Measurements from ENCODE around the gene PFDN1.
A peak's percentile ranks its signal among the peaks of the same experiment; 100 is the strongest.

Gene PFDN1

DNA sequence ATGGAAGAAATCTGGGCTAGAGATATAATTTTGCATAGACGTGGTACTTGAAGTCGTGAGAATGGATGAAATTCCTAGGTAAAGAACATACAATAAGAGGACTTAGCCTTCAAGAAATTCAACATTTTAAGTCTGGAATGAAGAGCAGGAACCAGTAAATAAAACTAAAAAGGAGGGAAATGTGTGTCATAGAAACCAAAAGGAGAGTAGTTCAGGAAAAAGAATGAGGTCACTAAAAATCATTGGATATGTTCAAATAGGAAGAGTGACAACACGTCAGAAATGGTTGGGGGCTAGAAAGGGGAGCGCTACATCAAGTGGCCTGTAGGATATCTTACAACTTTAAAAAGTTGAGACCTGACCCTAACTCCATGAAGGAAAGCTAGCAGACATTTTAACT lies 44.0 kb downstream of the PFDN1 start:
- no peak for DNase-seq (ENCODE audit: low spot score)

DNA sequence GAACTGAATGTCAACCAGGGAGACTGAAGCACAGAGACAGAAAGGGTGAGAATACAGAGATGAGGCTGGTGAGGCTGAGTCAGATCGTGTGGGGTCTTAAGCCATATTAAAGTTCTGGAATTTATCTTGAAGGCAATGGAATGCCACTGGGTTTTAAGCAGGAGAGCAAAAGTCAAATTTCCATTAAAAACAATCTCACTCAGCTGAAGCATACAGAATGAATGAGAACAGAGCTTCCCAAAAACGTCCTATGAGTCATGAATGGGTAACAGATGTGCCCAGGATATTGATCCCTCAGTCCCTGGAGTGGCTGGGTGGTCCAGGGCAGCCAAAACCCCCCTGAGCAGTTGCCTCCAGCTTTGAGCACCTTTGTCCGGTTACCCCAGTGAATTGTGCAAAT lies 44.9 kb downstream of the PFDN1 start:
- DNase-seq (ENCODE audit: low spot score), result peak; percentile 60

DNA sequence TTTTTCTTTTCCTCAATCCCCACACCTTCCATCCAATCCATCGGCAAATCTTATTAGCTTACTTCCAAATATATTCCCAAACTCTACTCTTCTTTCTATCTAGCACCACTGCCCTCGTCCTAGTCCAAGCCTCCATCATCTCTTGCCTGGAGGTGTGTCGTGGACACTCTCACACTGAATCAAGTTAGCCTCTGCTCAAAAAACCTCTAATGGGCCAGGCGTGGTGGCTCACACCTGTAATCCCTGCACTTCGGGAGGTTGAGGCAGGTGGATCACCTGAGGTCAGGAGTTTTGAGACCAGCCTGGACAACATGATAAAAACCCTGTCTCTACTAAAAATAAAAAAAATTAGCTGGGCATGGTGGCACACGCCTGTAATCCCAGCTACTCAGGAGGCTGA lies 46.2 kb downstream of the PFDN1 start:
- no peak for DNase-seq (ENCODE audit: low spot score)

DNA sequence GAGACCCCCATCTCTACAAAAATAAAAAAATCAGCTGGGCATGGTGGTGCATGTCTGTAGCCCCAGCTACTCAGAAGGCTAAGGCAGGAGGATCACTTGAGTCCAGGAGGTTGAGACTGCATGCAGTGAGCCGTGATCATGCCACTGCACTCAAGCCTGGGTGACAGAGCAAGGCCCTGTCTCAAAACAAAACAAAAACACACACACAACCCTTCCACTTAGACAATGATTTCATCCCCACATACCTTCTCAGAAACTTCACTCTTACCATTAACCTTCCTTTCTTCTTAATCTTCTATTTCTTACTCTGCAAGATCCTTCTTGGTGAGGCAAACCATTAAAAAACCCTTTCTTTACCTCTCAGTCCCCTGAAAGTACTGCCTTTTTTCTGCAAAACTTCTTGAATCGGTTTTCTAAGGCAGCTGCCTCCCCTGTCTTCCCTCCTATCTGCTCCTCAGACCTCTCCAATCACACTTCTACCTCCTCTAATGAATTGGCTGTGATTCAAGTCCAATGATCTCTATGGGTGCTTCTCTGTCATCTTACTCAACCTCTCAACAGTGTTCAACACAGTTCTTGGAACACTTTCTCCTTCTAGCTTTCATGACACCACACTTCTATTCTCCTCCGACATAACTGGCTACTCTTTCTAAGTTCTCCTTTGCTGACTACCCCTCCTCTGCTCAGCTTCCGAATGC lies 47.3 kb downstream of the PFDN1 start:
- DNase-seq (ENCODE audit: low spot score), result no peak

DNA sequence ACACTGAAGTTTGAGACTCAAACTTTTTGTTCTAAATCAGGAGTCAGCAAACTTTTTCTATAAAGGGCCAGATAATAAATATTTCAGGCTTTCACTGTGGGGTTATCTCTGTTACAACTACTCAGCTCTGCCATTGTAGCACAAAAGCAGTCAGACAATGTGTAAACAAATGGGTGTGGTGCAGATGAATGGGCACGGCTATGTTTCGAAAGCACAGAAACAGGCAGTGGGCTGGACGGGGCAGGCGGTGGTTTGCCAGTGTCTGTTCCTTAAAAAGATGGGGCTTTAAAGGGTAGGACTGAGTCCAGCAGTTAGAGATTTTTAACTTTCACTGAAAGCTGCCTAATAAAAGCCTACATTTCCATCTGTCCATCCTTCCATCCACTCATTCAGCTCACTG lies 48.9 kb downstream of the PFDN1 start:
- DNase-seq (ENCODE audit: low spot score), result no peak

DNA sequence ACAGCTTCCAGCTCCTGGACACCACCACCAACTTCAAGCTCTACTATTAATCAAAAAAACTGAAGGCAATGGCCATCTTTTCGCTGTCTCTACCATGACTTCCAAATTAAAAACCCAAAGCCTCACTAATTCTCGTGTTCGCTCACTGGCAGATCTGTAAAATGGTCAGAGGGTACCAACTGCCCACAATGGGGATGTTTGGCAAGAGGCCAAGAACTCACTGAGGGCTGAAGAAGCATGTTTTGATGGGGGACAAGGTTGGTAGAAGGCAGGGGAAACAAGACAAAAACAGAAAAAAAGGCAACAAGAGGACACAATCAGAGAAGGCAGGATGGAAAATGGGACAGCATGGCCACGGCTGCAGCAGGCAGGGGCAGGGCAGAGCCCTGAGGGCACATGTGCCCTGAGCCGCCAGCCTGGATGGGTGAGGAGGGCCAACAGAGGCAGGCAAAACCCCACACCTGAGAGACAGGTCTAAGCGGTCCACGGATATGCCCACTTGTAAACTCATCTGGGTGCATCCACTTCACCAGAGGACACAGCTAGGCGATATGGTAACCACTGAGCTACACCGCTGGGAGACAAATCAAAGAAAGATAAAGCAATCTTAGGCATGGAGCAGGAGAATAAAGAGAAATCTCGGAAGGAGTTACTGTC lies 50.3 kb downstream of the PFDN1 start:
- no peak for DNase-seq (ENCODE audit: low spot score)

DNA sequence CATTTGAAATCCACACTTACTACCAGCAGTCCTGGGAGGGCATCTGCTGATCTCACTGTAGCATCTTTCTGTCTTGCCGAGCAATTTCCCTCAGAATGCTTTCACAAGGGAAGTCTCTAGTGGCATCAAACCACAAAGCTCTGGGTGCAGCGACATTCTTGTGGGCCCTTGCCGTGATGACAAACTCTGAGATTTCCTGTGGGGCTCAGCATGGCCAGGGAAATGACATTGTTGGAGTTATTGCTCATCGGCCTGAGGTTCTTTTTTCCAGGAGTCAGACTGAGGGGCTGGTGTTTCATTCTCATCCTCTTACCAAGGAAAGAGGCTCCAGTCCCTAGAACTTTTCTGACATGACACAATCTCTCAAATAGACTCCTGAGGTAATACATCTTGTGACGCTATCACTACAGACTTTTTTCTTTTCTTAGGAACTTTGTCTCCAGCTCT lies 51.4 kb downstream of the PFDN1 start:
- DNase-seq (ENCODE audit: low spot score), result peak; percentile 85

DNA sequence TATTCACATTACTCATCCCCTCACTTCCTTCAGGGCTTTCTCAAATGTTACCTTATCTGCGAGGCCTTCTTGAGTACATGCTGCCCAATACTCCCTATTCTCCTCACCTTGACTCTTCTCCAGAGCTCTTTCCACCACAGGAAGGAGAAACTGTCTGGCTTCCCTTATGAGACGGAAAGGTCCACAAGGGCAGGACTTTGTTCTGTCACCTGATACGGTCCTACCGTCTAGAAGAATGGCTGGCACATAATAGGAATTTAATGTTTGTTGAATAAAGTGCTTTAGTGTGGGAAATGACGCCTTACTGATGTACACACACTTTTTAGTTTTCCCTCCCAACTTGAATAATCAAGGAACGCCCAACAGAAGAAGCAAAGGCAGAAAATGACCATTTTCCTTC lies 52.5 kb downstream of the PFDN1 start:
- DNase-seq (ENCODE audit: low spot score), result no peak

DNA sequence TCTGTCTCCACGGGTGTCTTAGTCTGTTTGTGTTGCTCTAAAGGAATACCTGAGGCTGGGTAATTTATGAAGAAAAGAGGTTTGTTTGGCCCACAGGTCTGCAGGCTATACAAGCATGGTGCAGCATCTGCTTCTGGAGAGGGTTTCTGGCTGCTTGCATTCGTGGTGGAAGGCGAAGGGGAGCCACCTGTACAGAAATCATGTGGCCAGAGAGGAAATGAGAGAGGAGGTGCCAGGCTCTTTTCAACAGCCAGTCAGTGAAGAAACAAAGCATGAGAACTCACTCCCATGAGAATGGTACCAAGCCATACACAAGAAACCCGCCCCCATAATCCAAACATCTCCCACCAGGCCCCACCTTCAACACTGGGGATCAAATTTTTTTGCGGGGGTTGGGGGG lies 53.4 kb downstream of the PFDN1 start:
- no peak for DNase-seq (ENCODE audit: low spot score)

DNA sequence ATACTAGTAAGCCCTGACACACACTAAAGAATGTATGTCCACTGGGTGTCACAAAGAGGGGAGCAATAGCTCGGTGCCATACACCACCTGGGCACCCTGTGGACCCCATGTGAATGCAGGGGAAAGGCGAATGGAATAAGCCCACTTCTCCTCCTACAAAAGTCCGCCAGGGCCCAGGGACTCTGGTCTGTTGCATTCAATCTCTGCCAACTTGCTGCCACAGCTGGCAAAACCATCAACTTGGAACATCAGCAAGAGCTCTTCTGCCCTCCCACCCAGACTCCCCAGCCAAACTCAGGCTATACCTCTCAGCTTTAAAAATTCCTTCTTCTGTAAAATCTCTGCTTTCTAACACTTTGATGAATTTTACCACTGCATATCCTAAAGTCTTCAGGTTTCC lies 54.5 kb downstream of the PFDN1 start:
- DNase-seq (ENCODE audit: low spot score), result no peak

DNA sequence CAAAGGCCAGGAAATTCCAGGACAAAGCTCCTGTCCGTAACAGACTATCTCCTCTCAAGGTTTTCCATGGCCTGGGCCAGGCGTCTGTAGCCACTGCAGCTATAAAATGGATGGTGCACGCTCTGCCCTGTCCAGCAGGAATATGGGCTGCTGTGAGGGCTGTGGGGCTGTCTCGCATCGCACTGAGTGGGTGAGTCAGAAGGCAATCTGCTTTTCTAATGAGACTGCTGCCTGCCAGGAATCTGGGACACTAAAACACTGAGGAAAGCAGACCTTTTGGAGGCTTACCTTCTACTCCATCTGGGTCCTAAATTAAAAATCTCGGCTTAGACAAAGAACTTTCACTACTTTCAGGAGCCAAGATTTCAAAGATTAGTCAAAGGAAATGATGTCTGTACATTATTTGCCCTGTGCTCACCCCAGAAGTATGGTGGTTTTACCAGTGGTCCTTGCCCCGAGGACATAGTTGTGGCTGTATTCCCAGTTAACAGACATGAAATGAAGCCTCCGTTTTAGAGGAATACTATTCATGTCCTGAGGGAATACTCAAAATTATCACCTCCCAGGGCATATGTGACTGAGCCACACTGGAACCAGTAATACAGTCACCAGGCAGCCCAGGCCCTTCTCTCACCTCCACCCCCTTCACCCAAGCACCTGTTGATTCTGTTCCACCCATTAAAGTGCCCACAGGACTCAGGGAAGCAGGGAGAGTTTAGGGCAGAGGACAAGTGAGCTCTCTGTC lies 56.4 kb downstream of the PFDN1 start:
- peak; percentile 75 for DNase-seq (ENCODE audit: low spot score)

DNA sequence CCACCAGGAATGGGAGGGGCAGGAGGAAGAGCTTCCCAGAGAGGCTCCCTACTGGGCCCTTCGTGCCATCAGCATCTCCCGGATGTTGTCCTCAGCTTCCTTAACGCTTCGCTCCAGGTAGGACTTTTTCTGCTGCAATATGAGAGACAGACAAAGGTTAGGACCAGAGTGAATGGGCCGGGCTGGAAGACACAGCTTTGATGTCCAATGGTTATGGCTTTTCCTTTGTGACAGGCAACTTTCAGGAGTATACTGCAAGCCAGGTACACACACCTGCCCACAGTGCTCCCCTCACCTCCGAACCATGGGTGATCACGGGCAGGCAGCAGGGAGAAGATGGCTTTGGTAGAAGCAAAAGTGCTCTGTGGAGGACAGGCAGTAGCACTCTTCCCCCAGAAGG lies 57.0 kb downstream of the PFDN1 start:
- DNase-seq (ENCODE audit: low spot score), result no peak

DNA sequence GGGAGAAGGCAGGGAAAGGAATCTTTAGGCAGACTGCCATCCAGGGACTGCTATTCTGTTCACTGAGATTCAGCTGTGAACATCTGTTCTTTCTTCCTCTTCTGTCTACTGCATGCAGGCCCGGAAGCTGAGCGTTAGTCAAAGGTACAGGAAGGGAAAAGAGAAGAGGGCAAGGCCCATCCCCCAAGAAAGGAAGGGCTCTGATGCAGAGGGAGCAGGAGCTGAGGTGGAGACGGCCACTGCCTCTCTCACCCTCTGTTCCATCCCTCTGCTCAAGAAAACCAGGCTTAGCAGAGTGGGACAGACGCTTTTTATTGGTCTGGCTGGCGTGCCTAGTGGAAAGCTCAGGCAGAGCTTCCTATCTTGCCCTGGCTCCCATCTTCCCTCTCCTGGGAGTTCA lies 57.6 kb downstream of the PFDN1 start:
- no peak for DNase-seq (ENCODE audit: low spot score)

DNA sequence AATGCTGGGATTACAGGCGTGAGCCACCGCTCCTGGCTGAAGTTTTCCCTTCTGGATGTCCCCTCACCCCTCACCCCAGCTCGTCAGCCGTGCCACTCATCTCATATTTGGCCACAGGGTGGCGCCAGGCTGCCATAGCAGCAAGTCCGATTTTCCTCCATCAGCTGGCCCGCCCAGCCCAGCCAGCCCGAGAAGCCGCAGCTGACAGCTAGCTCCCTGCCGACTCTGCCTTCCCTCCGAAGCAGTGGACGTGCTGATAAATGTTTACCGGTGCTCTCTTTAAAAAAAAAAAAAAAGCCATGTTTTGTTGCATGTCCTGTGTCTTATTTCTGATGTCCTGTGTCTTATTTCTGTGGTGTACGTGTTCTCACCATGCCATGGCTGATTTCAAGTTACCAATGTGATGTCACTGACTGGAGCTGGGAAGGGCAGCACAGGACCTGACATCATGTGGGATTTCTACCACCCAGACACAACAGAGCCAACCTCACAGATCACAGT lies 58.3 kb downstream of the PFDN1 start:
- peak; percentile 69 for DNase-seq (ENCODE audit: low spot score)

DNA sequence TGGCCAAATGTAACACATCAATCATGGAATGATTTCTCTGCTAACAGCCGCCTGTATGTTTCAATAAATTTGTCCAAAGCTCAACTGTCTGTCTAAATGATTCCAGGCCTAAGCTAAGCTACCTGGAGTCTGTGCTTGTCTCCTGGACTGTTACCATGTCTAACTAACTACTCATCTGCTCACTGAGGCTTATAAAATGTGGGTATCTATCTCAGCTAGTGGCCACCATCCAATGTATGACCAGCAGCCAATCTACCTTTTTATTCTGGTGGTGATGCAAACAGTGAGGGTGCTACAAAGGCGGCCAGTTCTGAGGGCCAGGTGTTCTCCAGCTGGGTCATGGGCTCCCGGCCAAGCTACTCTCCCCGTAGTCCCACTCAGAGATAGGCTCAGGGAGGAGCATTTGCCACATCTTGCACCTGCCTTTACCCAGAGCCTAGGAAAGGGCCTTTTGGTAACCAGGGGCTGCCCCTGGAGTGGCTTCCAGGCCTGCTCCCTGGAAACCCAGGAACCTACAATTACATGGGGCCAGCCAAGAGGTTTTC lies 59.1 kb downstream of the PFDN1 start:
- no peak for DNase-seq (ENCODE audit: low spot score)

DNA sequence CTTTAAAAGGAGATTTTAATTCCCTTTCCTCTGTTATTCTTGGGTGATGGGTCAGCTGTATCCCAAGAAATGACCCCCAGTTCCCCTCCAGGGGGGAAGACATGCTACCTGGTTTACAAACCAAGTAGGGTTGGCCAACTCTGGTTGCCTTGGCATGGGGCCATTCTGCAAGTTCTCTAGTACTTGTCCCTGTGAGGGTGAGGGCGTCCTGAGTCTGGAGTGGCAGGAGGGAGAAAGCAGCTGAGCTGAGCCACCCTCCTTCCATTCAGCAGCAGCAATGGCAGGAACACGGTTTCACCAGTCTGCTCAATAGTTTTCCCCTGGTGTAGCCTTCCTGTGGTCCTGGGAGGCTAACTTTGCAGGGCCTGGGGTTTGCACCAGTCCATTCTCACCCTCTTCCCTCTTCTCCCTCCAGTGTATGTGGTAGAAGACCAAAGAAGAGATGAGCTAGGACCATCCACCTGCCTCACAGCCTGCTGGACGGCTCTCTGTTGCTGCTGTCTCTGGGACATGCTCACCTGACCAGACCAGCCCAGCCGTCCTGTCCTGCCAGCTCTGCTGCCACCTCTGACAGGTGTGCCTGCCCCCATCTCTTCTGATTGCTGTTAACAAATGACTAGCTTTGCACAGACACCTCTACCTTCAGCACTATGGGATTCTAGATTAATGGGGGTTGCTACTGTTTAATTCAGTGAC lies 59.9 kb downstream of the PFDN1 start:
- no peak for DNase-seq (ENCODE audit: low spot score)

DNA sequence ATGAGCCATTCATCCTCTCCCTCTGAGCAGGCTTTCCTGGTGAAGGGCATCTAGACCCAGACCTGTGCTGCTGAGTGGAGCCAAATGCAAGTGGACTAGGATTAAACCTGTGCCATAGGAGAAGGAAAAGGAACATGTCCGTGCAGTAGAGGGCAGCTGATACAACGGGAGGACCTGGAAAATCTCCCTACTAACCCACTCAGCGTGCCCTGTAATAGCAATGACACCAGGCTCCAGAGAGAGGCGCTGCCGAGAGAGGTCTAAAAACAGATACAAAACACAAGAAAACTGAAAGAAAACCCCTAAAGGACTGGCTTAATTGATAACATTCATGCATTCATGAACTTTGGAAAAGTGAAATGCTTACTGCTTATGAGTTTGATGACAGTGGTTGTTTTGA lies 60.8 kb downstream of the PFDN1 start:
- no peak for DNase-seq (ENCODE audit: low spot score)

DNA sequence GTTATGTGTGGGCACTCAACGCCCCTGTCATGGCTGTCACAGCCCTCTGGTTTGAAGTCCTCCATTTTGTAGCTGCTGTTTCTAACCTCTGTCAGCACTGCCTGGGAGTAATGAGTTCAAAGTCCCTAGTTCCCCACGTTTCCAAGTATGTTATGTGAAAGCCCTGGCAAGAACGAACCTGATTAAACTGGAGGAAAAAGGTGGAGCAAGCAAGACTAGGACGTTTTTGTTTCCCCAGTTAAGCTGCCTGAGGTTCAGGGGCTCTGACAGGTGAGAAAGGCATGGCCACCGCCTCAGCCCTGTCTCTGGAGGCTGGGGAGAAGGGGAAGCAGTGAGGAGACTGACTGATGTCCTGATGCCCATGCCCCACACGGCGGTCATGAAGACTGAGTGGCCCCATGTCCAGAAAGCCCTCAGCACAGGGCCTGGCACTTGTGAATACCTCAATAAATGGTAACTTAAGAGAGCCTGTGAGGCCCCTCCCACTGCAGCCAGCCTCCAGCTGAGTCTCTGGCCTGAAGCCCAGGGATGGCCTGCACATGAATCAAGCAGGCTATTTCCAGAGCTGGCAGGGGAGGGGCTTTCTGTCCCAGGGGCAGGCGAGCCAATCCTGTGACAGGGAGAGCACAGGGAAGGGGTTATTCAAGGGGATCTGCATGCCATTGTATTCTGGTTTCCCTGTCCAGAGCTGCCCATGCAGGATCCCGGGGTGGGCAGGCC lies 61.8 kb downstream of the PFDN1 start:
- DNase-seq (ENCODE audit: low spot score), result peak; percentile 91

DNA sequence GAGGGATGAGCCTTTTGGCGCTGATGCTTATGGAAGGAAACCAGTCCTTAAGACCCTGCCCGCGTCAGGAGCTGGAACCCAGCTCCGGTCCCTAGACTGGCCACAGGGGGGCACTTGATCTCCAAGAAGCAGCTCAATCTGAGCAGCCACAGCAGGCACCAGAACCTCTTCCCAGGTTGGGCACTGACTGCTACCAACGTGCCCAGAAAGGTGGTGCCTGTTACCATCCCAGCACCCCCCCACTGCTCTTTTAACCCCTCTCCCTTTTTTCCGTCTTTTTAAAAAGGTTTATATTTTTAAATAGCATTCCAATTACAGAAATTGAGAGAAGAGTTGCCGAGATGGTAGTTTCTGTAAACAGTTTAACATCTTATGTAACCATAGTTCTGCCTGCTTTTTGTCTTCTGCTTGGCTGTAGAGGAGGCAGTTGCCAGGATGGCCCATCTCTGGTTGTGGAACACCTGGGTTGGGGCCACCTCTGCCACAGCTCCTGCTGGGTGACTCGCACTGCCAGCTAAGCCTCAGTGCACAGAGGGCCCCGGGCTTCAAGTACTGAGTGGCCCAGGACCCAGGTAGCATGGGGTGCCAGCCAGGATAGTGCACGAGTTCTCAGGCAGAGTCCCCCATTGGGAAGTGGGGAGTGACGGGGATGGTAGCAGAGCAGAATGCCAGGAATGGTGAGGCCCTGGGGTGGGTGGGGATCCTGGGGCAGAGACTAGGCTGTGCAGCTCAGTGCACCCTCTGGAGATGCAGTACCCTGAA lies 62.8 kb downstream of the PFDN1 start:
- DNase-seq (ENCODE audit: low spot score), result peak; percentile 64

DNA sequence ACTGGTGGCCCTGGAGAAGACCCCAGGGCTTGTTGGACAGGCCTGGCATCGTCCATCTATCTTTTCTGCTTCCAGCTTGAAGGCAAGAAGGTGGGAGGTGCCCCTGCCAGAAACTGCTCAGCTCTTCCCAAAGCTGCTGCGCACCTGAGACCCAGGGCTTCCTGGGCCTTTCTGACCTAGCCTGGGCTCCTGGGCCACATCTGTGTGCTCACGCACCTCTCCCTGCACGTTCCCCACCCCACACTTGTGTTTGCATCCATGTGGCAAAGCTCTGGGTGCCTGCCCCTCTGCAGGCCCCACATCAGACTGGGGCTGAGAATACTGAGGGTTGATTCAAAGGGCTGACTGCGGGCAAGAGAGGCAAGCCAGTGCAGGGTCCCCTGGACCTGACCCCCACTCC lies 63.4 kb downstream of the PFDN1 start:
- DNase-seq (ENCODE audit: low spot score), result no peak

DNA sequence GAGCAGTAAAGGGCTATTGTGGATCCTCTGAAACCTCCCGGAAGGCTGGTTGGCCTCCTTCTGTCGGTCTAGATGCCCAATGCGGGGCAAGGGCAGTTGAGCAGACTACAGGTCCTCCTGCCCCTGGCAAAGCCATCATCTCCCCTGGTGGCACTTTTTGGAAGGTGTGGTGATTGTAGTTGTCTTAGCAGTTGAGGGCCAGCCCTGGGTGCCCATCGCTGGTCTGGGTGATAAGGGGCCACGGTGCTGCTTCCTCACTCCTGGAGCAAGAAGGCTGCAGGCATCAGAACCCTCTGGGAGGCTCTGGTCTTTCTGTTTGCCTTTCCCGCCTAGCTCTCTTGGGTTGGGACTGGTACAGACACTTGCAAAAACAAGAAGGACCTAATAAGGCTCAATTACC lies 64.1 kb downstream of the PFDN1 start:
- DNase-seq (ENCODE audit: low spot score), result no peak
